SK-N-SH (cell line): ENCODE results near the gene TNFSF15. TPM values are rescaled to one million over a fixed set of nuclear protein-coding genes. Genes with fewer than 3 reads are reported as not detected.

Experiments used
- CTCF ChIA-PET: fragments of 300-600, 350-600 bp; formaldehyde crosslinking; extraction: SDS; loops from one replicate; lab custom pipeline; 2021; lab: Yijun Ruan, JAX
- POLR2A ChIA-PET: fragments of 350-600 bp; sonication (Branson Sonifier 250); formaldehyde crosslinking; extraction: SDS; loops from one replicate; lab custom pipeline; 2020; ENCODE audit warnings: antibody characterized with exemption, inconsistent platforms; lab: Yijun Ruan, JAX
- DNase-seq: peaks from one replicate; pipeline ENCODE4 v3.0.0; 2012
- H2AFZ ChIP-seq: fragments of 200-600 bp; sonication (generic); 2 replicates; pipeline ENCODE4 v1.8.1; 2016; ENCODE audit warnings: antibody characterized with exemption, mild to moderate bottlenecking, low read depth
- H3F3A ChIP-seq: fragments of 200-600 bp; sonication (generic); replicated peaks from 2 replicates; pipeline ENCODE3; 2016; ENCODE audit warnings: antibody characterized with exemption, mild to moderate bottlenecking; ENCODE audit not compliant: insufficient read depth
- H3K27ac ChIP-seq, 2 experiments: fragments of 200-500 bp in 1 of 2; fragments of 200-600 bp in 1 of 2; sonication (Bioruptor generic) in 1 of 2; sonication (generic), shearing (Covaris generic) in 1 of 2; 2 replicates each; pipeline versions ENCODE4 v1.5.1 to v1.6.1; 2014 to 2016; ENCODE audit warnings: low read depth in 2 of 2, inconsistent platforms in 1 of 2, low read length in 1 of 2, mild to moderate bottlenecking in 1 of 2, mixed read lengths in 1 of 2
- H3K27me3 ChIP-seq: fragments of 200-600 bp; sonication (generic), shearing (Covaris generic); 2 replicates; pipeline ENCODE4 v1.6.1; 2016; ENCODE audit warnings: mixed run types; ENCODE audit not compliant: insufficient read depth
- H3K36me3 ChIP-seq, 2 experiments: fragments of 200-500 bp in 1 of 2; fragments of 200-600 bp in 1 of 2; sonication (Bioruptor generic) in 1 of 2; sonication (generic) in 1 of 2; replicated peaks in 1 of 2; 2 replicates each; pipeline versions ENCODE3 to v1.5.1; 2014 to 2016; ENCODE audit warnings: low read length in 1 of 2, mild to moderate bottlenecking in 1 of 2; ENCODE audit not compliant: insufficient read depth in 2 of 2, control insufficient read depth in 1 of 2
- H3K4me1 ChIP-seq, 2 experiments: fragments of 200-500 bp in 1 of 2; fragments of 200-600 bp in 1 of 2; sonication (Bioruptor generic) in 1 of 2; sonication (generic), shearing (Covaris generic) in 1 of 2; 2 replicates each; pipeline versions ENCODE4 v1.5.1 to v1.6.1; 2014 to 2016; ENCODE audit warnings: low read depth in 1 of 2, low read length in 1 of 2, mixed run types in 1 of 2; ENCODE audit not compliant: insufficient read depth in 2 of 2, control insufficient read depth in 1 of 2
- H3K4me2 ChIP-seq: fragments of 200-600 bp; sonication (generic), shearing (Covaris generic); 2 replicates; pipeline ENCODE4 v1.6.1; 2017; ENCODE audit warnings: mixed run types
- H3K4me3 ChIP-seq, 2 experiments: fragments of 200-500 bp in 1 of 2; fragments of 200-600 bp in 1 of 2; sonication (Bioruptor generic) in 1 of 2; sonication (generic), shearing (Covaris generic) in 1 of 2; 2 replicates each; pipeline versions ENCODE4 v1.5.1 to v1.8.1; 2014 to 2016; ENCODE audit warnings: low read depth in 2 of 2, inconsistent platforms in 1 of 2, low read length in 1 of 2, mild to moderate bottlenecking in 1 of 2, mixed read lengths in 1 of 2, moderate library complexity in 1 of 2
- H3K79me2 ChIP-seq: fragments of 200-600 bp; sonication (generic); 2 replicates; pipeline ENCODE4 v1.8.1; 2017; ENCODE audit warnings: mild to moderate bottlenecking; ENCODE audit not compliant: insufficient read depth
- H3K9ac ChIP-seq: fragments of 200-600 bp; sonication (generic); 2 replicates; pipeline ENCODE4 v1.6.1; 2017; ENCODE audit warnings: mixed run types
- H3K9me2 ChIP-seq: fragments of 200-600 bp; sonication (generic); 2 replicates; pipeline ENCODE4 v1.6.1; 2017; ENCODE audit warnings: mixed run types
- H3K9me3 ChIP-seq: fragments of 200-600 bp; sonication (generic); 2 replicates; pipeline ENCODE4 v1.6.1; 2017; ENCODE audit warnings: mixed run types, mild to moderate bottlenecking, moderate library complexity
- H4K20me1 ChIP-seq: fragments of 200-600 bp; sonication (generic); 2 replicates; pipeline ENCODE4 v1.6.1; 2017; ENCODE audit warnings: mild to moderate bottlenecking, mixed run types; ENCODE audit not compliant: insufficient read depth
- CHD2 ChIP-seq: fragments of 150-350 bp; IDR thresholded peaks from 2 replicates; pipeline ENCODE4 v1.6.1; 2018; ENCODE audit warnings: low read length; ENCODE audit not compliant: partially characterized antibody
- EP300 ChIP-seq, 2 experiments: IDR thresholded peaks; 2 replicates each; pipeline versions ENCODE4 v1.4.0 to v1.6.1; 2012; ENCODE audit warnings: borderline replicate concordance in 1 of 2, low read depth in 1 of 2, low read length in 1 of 2
- FOSL2 ChIP-seq: IDR thresholded peaks from 2 replicates; pipeline ENCODE4 v1.4.0; 2012; ENCODE audit warnings: low read depth, mild to moderate bottlenecking, moderate library complexity, borderline replicate concordance
- FOXM1 ChIP-seq: IDR thresholded peaks from 2 replicates; pipeline ENCODE4 v1.4.0; 2012; ENCODE audit warnings: low read depth, mild to moderate bottlenecking
- GABPA ChIP-seq: IDR thresholded peaks from 2 replicates; pipeline ENCODE4 v1.4.0; 2012; ENCODE audit warnings: low read depth, mild to moderate bottlenecking
- GATA2 ChIP-seq: sonication (generic); formaldehyde crosslinking; IDR thresholded peaks from 2 replicates; pipeline ENCODE4 v1.5.0; 2020; ENCODE audit warnings: mild to moderate bottlenecking, missing genetic modification reagents
- NFIC ChIP-seq: IDR thresholded peaks from 2 replicates; pipeline ENCODE4 v1.4.0; 2012; ENCODE audit warnings: borderline replicate concordance
- NRF1 ChIP-seq: IDR thresholded peaks from 2 replicates; pipeline ENCODE4 v1.6.1; 2012; ENCODE audit warnings: low read depth, mild to moderate bottlenecking, low read length
- PBX3 ChIP-seq: IDR thresholded peaks from 2 replicates; pipeline ENCODE4; 2012
- RAD21 ChIP-seq: IDR thresholded peaks from 2 replicates; pipeline ENCODE4 v1.6.1; 2012; ENCODE audit warnings: mild to moderate bottlenecking, low read length
- RFX5 ChIP-seq: IDR thresholded peaks from 2 replicates; pipeline ENCODE4 v1.6.1; 2012; ENCODE audit warnings: mild to moderate bottlenecking, improper control_type of control experiment, low read length
- RXRA ChIP-seq: IDR thresholded peaks from 2 replicates; pipeline ENCODE4 v1.4.0; 2012; ENCODE audit warnings: low read depth, mild to moderate bottlenecking, borderline replicate concordance
- SIN3A ChIP-seq: IDR thresholded peaks from 2 replicates; pipeline ENCODE4 v1.6.1; 2012; ENCODE audit warnings: low read depth, mild to moderate bottlenecking, low read length, moderate library complexity, borderline replicate concordance
- SMC3 ChIP-seq: IDR thresholded peaks from 2 replicates; pipeline ENCODE4 v1.6.1; 2012; ENCODE audit warnings: low read depth, low read length, improper control_type of control experiment
- TEAD4 ChIP-seq: IDR thresholded peaks from 2 replicates; pipeline ENCODE4 v1.4.0; 2012; ENCODE audit warnings: mild to moderate bottlenecking, borderline replicate concordance; ENCODE audit not compliant: insufficient read depth
- ZBTB33 ChIP-seq: IDR thresholded peaks from 2 replicates; pipeline ENCODE4 v1.4.0; 2012; ENCODE audit warnings: low read depth, borderline replicate concordance
- WGBS: methylation state at CpG from one replicate; pipeline ENCODE4 v1.1.6; 2017; ENCODE audit warnings: low lambda C conversion rate; 5-methylcytosine and 5-hydroxymethylcytosine counted together
- polyA plus RNA-seq, 3 experiments: library from polyadenylated mRNA; depleted of rRNA; stranded (reverse); fragments of >200 nt; gene quantifications; 2 replicates each; pipeline ENCODE4 v1.2.3, GENCODE V29; 2012
- TF ChIP-seq, protein P1 (sequence below): IDR thresholded peaks from 2 replicates; pipeline ENCODE4 v1.6.1; 2012; ENCODE audit warnings: mild to moderate bottlenecking, low read depth, low read length, moderate library complexity
- TF ChIP-seq, protein P2 (sequence below): fragments of 150-350 bp; IDR thresholded peaks from 2 replicates; pipeline ENCODE4 v1.6.1; 2017; ENCODE audit warnings: antibody characterized with exemption, low read length, low read depth, borderline replicate concordance
- TF ChIP-seq, protein P3 (sequence below): fragments of 150-350 bp; IDR thresholded peaks from 2 replicates; pipeline ENCODE4 v1.6.1; 2016; ENCODE audit warnings: mild to moderate bottlenecking, low read depth, low read length

TNFSF15 gene
- polyA plus RNA-seq, 1 of the 3 experiments (the other 2 are of a cell fraction) = 0.64 TPM

DNA sequence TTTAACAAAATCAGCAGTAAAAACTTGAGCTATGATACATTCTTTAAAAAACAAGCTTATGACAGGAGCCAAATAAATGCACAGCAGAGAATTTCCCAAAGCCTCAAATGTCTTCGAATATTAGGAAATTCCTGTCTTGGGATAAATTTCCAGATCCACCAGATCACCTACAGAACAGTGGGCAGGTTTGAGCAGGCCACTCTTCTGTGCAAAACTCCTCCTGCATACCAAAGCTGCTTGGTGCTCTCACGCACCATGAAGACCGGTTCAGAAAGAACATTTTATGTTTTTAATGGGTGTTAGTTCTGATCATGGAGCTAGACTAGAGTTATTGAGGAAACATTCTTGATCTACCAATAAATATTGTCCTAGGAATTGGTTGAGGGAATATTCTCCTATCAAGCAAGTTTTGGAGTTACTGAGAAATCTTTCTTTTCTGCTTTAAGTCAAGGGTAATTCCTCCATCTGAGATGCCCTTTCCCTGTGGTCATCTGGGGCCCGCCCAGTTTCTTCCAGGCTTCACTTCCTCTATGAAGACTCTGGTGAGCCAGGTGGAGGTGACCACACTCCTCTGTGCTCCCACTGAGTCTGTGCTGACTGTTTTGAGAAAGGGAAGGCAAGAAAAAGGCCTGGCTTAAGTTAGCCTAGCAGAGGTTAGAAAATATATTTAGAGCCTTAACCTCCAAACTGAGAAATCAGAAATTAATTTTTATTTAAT, 17.9 kb downstream of the TNFSF15 start:
- Histone ChIP-seq H3K79me2 (no peaks in the 10 kb centered on the region), H3K36me3 (no peaks in the 10 kb centered on the region), H3K9me2 (no peaks in the 10 kb centered on the region), H3K4me3 (no peak overlapping the region), H3K27me3 (no peaks in the 10 kb centered on the region), H3K27ac (no peak overlapping the region), H3K9me3 (no peaks in the 10 kb centered on the region), H2AFZ (no peak overlapping the region), H3K4me1 (peaks cover 2 to 5% of the 10 kb centered on the region in 2 experiments; a peak in 2 of 4 replicates), H3K9ac (no peak overlapping the region), H4K20me1 (no peaks in the 10 kb centered on the region), H3F3A (no peaks in the 10 kb centered on the region), H3K4me2 (no peak overlapping the region)
- no peak for TF ChIP-seq EP300 (IDR thresholded peaks at IDR 0.05; ENCODE audit: borderline replicate concordance in 1 of 2, low read depth in 1 of 2, low read length in 1 of 2)
- TF ChIP-seq SIN3A = no peak
- TF ChIP-seq ZBTB33 = no peak
- TF ChIP-seq, protein P1, sequence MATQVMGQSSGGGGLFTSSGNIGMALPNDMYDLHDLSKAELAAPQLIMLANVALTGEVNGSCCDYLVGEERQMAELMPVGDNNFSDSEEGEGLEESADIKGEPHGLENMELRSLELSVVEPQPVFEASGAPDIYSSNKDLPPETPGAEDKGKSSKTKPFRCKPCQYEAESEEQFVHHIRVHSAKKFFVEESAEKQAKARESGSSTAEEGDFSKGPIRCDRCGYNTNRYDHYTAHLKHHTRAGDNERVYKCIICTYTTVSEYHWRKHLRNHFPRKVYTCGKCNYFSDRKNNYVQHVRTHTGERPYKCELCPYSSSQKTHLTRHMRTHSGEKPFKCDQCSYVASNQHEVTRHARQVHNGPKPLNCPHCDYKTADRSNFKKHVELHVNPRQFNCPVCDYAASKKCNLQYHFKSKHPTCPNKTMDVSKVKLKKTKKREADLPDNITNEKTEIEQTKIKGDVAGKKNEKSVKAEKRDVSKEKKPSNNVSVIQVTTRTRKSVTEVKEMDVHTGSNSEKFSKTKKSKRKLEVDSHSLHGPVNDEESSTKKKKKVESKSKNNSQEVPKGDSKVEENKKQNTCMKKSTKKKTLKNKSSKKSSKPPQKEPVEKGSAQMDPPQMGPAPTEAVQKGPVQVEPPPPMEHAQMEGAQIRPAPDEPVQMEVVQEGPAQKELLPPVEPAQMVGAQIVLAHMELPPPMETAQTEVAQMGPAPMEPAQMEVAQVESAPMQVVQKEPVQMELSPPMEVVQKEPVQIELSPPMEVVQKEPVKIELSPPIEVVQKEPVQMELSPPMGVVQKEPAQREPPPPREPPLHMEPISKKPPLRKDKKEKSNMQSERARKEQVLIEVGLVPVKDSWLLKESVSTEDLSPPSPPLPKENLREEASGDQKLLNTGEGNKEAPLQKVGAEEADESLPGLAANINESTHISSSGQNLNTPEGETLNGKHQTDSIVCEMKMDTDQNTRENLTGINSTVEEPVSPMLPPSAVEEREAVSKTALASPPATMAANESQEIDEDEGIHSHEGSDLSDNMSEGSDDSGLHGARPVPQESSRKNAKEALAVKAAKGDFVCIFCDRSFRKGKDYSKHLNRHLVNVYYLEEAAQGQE = no peak
- TF ChIP-seq PBX3 = no peak
- TF ChIP-seq RAD21 = no peak
- TF ChIP-seq RXRA = no peak
- TF ChIP-seq GATA2 (CRISPR knock-in tag) = no peak
- no peak for TF ChIP-seq NFIC
- TF ChIP-seq TEAD4 = no peak
- TF ChIP-seq, protein P2, sequence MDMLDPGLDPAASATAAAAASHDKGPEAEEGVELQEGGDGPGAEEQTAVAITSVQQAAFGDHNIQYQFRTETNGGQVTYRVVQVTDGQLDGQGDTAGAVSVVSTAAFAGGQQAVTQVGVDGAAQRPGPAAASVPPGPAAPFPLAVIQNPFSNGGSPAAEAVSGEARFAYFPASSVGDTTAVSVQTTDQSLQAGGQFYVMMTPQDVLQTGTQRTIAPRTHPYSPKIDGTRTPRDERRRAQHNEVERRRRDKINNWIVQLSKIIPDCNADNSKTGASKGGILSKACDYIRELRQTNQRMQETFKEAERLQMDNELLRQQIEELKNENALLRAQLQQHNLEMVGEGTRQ = no peak
- TF ChIP-seq FOSL2 = no peak
- TF ChIP-seq, protein P3, sequence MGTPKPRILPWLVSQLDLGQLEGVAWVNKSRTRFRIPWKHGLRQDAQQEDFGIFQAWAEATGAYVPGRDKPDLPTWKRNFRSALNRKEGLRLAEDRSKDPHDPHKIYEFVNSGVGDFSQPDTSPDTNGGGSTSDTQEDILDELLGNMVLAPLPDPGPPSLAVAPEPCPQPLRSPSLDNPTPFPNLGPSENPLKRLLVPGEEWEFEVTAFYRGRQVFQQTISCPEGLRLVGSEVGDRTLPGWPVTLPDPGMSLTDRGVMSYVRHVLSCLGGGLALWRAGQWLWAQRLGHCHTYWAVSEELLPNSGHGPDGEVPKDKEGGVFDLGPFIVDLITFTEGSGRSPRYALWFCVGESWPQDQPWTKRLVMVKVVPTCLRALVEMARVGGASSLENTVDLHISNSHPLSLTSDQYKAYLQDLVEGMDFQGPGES = no peak
- no peak for TF ChIP-seq GABPA
- no peak for TF ChIP-seq SMC3
- no peak for TF ChIP-seq RFX5
- TF ChIP-seq FOXM1 = no peak
- no peak for TF ChIP-seq CHD2
- TF ChIP-seq NRF1 = no peak
- 49% methylated on average over 4 of the region's 4 CpGs for WGBS
- POLR2A ChIA-PET = no interaction called here
- no peak for DNase-seq
- CTCF ChIA-PET = no interaction called here
